Upper lobe of left lung (tissue), 4 donors: ENCODE results near the gene SLC44A5.

Source experiments
- CTCF ChIP-seq, 6 experiments: fragments of 450-650 bp in 4 of 6; fragments of 200-600 bp in 2 of 6; sonication (generic) in 2 of 6; IDR thresholded peaks; one replicate each; pipeline ENCODE4 v1.5.1; 2016 to 2019; ENCODE audit warnings: antibody characterized with exemption in 6 of 6
- EP300 ChIP-seq, 4 donors: sonication (generic); formaldehyde crosslinking; IDR thresholded peaks; one replicate each; pipeline ENCODE4 v1.5.1; 2017; ENCODE audit warnings: antibody characterized with exemption in 4 of 4, control low read depth in 2 of 4
- POLR2A ChIP-seq, 4 donors: fragments of 450-650 bp; IDR thresholded peaks; one replicate each; pipeline ENCODE4 v1.5.1; 2016 to 2017; ENCODE audit warnings: antibody characterized with exemption in 4 of 4, mild to moderate bottlenecking in 2 of 4
- POLR2AphosphoS5 ChIP-seq, 2 donors: sonication (generic); formaldehyde crosslinking; IDR thresholded peaks; one replicate each; pipeline ENCODE4 v1.5.1; 2017; ENCODE audit warnings: antibody characterized with exemption in 2 of 2

- TF ChIP-seq POLR2AphosphoS5 (IDR thresholded peaks at IDR 0.05) (no peak), CTCF (IDR thresholded peaks at IDR 0.05) (no peak), POLR2A (IDR thresholded peaks at IDR 0.05) (no peak), EP300 (IDR thresholded peaks at IDR 0.05) (no peak)
Measured at GRCh38 chr1:75579046-75579445, 31.9 kb downstream of the SLC44A5 start.
